Adrenal gland (tissue), 5 donors: Measurements from ENCODE around the gene ULBP3.

Experiments used
- POLR2A ChIP-seq, 2 donors: fragments of 450-650 bp; IDR thresholded peaks; one replicate each; pipeline ENCODE4 v1.6.1; 2017; ENCODE audit warnings: antibody characterized with exemption in 2 of 2, mild to moderate bottlenecking in 2 of 2, moderate library complexity in 1 of 2
- TF ChIP-seq, protein P1 (sequence below), 6 experiments: fragments of 450-650 bp in 4 of 6; fragments of 200-600 bp in 2 of 6; sonication (generic) in 1 of 6; IDR thresholded peaks; 1 replicate in 5 of 6; 2 replicates in 1 of 6; pipeline versions ENCODE4 v1.5.1 to v1.8.0; 2016 to 2021; ENCODE audit warnings: antibody characterized with exemption in 6 of 6, mild to moderate bottlenecking in 2 of 6, moderate library complexity in 1 of 6
- donor health status: DM: no; HTN: no; CAD: no.

DNA sequence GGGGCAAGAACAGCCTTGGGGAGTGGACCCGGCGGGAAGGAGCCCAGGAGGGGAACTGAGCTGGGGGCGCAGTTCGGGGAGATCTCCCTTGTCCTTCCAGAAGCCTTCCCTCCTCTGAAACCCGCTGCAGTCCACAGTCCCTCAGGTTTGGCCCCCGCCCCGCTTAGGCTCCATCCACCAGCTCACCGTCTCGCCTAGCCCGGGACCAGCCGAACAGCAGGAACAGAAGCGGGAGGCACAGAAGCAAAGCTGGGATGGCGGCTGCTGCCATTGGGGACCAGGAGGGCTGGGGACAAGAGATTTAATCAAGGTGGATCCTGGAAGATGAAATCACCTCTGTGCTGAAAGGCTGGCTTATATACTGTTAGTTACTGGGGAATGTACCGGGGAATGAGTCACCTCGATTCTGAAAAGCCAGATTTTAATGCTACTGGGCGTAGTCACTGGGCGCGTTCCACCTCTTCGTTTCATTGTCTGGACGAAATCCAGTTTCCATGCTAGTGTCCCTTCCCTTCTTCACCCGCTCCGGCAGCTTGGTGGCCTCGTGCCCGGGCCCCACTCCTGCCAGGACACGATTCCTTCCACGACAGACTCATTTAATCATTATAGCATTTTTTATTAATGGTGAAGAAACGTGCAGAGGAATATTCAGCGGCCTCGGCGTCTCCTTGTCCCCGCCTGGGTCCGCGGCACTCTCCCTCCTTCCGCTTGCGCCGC is 43.6 kb downstream of the ULBP3 start, which contains the start of gene RAET1L:
- no peak for TF ChIP-seq POLR2A (IDR thresholded peaks at IDR 0.05)
- TF ChIP-seq, protein P1, sequence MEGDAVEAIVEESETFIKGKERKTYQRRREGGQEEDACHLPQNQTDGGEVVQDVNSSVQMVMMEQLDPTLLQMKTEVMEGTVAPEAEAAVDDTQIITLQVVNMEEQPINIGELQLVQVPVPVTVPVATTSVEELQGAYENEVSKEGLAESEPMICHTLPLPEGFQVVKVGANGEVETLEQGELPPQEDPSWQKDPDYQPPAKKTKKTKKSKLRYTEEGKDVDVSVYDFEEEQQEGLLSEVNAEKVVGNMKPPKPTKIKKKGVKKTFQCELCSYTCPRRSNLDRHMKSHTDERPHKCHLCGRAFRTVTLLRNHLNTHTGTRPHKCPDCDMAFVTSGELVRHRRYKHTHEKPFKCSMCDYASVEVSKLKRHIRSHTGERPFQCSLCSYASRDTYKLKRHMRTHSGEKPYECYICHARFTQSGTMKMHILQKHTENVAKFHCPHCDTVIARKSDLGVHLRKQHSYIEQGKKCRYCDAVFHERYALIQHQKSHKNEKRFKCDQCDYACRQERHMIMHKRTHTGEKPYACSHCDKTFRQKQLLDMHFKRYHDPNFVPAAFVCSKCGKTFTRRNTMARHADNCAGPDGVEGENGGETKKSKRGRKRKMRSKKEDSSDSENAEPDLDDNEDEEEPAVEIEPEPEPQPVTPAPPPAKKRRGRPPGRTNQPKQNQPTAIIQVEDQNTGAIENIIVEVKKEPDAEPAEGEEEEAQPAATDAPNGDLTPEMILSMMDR (IDR thresholded peaks at IDR 0.05), result no peak
